Parathyroid adenoma (tissue), 2 donors: ENCODE measurements around the gene ACOX3.
"Not testable (repeated sequence)": the region's sequence is repeated elsewhere in the genome, so short reads cannot be mapped to it uniquely, and the experiment has no call there.

ENCODE experiments used
- H2AFZ ChIP-seq: fragments of 300-600 bp; sonication (generic); one replicate; pipeline ENCODE4 v1.7.0; 2017; ENCODE audit warnings: antibody characterized with exemption, mild to moderate bottlenecking
- H3K27ac ChIP-seq: fragments of 300-600 bp; sonication (generic); one replicate; pipeline ENCODE4 v1.7.0; 2017
- H3K27me3 ChIP-seq: fragments of 300-600 bp; sonication (generic); one replicate; pipeline ENCODE4 v1.7.0; 2017; ENCODE audit warnings: low read length; ENCODE audit not compliant: control insufficient read depth, insufficient read depth
- H3K36me3 ChIP-seq: fragments of 300-600 bp; sonication (generic); one replicate; pipeline ENCODE4 v1.7.0; 2017; ENCODE audit warnings: low read length; ENCODE audit not compliant: control insufficient read depth, insufficient read depth
- H3K4me1 ChIP-seq: fragments of 300-600 bp; sonication (generic); one replicate; pipeline ENCODE4 v1.7.0; 2017; ENCODE audit warnings: control low read depth
- H3K4me2 ChIP-seq: fragments of 300-600 bp; sonication (generic); one replicate; pipeline ENCODE4 v1.7.0; 2017; ENCODE audit warnings: low read length
- H3K4me3 ChIP-seq: fragments of 300-600 bp; sonication (generic); one replicate; pipeline ENCODE4 v1.7.0; 2017; ENCODE audit warnings: low read depth, low read length
- H3K79me2 ChIP-seq: fragments of 300-600 bp; sonication (generic); one replicate; pipeline ENCODE4 v1.7.0; 2017; ENCODE audit warnings: control low read depth
- H3K9ac ChIP-seq: fragments of 300-600 bp; sonication (generic); one replicate; pipeline ENCODE4 v1.7.0; 2017; ENCODE audit warnings: mild to moderate bottlenecking
- H3K9me3 ChIP-seq: fragments of 300-600 bp; sonication (generic); one replicate; pipeline ENCODE4 v1.7.0; 2017; ENCODE audit warnings: low read length; ENCODE audit not compliant: control insufficient read depth
- TF ChIP-seq, protein P1 (sequence below): fragments of 300-600 bp; sonication (generic); IDR thresholded peaks from one replicate; pipeline ENCODE4 v1.7.0; 2017; ENCODE audit warnings: antibody characterized with exemption, mild to moderate bottlenecking
- donor health status: primary hyperparathyroidism.

The ACOX3 gene

DNA sequence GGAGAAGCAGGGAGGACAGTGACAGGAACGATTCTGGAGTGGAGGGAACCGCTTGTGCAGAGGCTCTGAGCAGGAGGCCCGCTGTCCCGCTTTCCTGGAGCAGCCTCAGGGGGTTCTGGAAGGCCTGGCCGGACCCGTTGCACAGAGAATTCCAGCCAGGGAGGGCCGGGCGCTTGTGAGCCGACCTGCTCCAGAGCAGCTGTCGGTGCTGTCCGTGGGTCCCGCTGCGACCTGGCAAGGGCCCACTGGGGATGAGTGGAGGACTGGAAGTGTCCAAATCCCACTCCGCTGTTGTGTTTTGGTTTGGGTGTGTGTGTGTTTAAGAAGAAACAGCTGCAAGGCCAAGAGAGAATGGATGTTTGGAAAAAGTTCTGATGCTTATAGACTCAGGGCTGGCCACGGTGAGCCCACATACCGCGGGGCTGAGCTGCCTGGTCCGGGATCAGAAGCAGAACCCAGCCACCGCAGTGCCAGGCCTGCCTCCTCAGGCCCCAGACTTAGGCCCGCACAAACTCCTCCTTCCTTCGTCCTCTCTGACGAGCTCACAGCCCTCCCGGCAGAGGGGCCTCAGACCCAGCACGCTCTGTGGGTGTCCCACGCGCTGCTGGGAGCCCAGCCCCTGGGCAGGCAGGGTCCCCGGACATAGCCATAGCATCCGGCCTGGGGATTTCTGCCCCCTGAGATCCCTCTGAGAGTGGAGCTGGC lies 97.1 kb downstream of the ACOX3 start:
- no peaks in the 10 kb centered on the region for H3K27me3 ChIP-seq
- no peak overlapping the region for H3K4me2 ChIP-seq
- no peaks in the 10 kb centered on the region for H3K9me3 ChIP-seq
- no peaks in the 10 kb centered on the region for H3K79me2 ChIP-seq
- H3K36me3 ChIP-seq, result no peaks in the 10 kb centered on the region
- no peak overlapping the region for H3K4me3 ChIP-seq
- no peak overlapping the region for H2AFZ ChIP-seq
- TF ChIP-seq, protein P1, sequence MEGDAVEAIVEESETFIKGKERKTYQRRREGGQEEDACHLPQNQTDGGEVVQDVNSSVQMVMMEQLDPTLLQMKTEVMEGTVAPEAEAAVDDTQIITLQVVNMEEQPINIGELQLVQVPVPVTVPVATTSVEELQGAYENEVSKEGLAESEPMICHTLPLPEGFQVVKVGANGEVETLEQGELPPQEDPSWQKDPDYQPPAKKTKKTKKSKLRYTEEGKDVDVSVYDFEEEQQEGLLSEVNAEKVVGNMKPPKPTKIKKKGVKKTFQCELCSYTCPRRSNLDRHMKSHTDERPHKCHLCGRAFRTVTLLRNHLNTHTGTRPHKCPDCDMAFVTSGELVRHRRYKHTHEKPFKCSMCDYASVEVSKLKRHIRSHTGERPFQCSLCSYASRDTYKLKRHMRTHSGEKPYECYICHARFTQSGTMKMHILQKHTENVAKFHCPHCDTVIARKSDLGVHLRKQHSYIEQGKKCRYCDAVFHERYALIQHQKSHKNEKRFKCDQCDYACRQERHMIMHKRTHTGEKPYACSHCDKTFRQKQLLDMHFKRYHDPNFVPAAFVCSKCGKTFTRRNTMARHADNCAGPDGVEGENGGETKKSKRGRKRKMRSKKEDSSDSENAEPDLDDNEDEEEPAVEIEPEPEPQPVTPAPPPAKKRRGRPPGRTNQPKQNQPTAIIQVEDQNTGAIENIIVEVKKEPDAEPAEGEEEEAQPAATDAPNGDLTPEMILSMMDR, result no peak
- H3K9ac ChIP-seq, result no peak overlapping the region
- no peaks in the 10 kb centered on the region for H3K4me1 ChIP-seq
- H3K27ac ChIP-seq, result no peak overlapping the region

GRCh38 chr4:8342651-8343261 lies 97.8 kb downstream of the ACOX3 start:
- Histone ChIP-seq H3K4me1 (no peaks in the 10 kb centered on the region), H3K27me3 (no peaks in the 10 kb centered on the region), H3K9ac (no peak overlapping the region), H3K9me3 (no peaks in the 10 kb centered on the region), H3K4me2 (no peak overlapping the region), H3K27ac (no peak overlapping the region), H3K4me3 (no peak overlapping the region), H3K79me2 (no peaks in the 10 kb centered on the region), H2AFZ (no peak overlapping the region), H3K36me3 (no peaks in the 10 kb centered on the region)
- TF ChIP-seq, protein P1, result no peak

GRCh38 chr4:8341691-8342090 lies 98.8 kb downstream of the ACOX3 start:
- Histone ChIP-seq H3K9me3 (no peaks in the 10 kb centered on the region), H2AFZ (no peak overlapping the region), H3K27me3 (no peaks in the 10 kb centered on the region), H3K36me3 (no peaks in the 10 kb centered on the region), H3K27ac (no peak overlapping the region), H3K79me2 (no peaks in the 10 kb centered on the region), H3K4me3 (no peak overlapping the region), H3K9ac (no peak overlapping the region), H3K4me2 (no peak overlapping the region), H3K4me1 (no peaks in the 10 kb centered on the region)
- TF ChIP-seq, protein P1, result no peak

GRCh38 chr4:8341281-8341680 lies 99.2 kb downstream of the ACOX3 start:
- H3K36me3 ChIP-seq, H3K9me3 ChIP-seq, H3K27ac ChIP-seq, H3K27me3 ChIP-seq, H3K4me1 ChIP-seq, H3K9ac ChIP-seq, H3K79me2 ChIP-seq, H3K4me3 ChIP-seq, H2AFZ ChIP-seq, H3K4me2 ChIP-seq: not testable (repeated sequence)

DNA sequence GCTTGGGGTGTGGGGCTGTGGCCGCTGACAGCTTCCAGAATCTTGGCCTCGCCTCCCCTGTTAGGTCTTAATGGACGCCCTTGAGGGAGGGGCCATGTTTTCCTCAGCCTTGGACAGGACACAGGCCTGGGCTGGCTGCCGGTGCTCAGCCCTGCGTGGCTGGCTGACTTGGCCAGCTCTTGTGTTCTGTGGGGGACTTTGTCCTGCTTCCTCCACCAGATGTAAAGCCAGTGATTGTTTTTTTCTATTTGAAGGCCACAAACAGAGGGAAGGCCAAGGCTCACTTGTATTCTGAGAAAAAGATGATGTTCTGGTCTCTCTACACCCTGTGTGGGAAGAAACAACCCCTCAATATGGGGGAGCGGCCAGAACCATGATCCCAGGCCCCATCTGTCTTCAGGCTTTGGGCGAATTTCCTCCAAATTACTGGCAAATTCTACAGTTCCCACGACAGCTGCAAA lies 99.7 kb downstream of the ACOX3 start:
- H3K4me3 ChIP-seq, result no peak overlapping the region
- no peak overlapping the region for H3K9ac ChIP-seq
- H3K9me3 ChIP-seq, result no peaks in the 10 kb centered on the region
- H3K36me3 ChIP-seq, result no peaks in the 10 kb centered on the region
- no peak overlapping the region for H2AFZ ChIP-seq
- H3K4me1 ChIP-seq, result no peaks in the 10 kb centered on the region
- H3K27ac ChIP-seq, result no peak overlapping the region
- H3K27me3 ChIP-seq, result no peaks in the 10 kb centered on the region
- H3K4me2 ChIP-seq, result no peak overlapping the region
- TF ChIP-seq, protein P1, result no peak
- no peaks in the 10 kb centered on the region for H3K79me2 ChIP-seq
